ENCODE measurements around the gene CDC42BPB. TPM values are rescaled to one million over a fixed set of nuclear protein-coding genes. Genes with fewer than 3 reads are reported as not detected.

CDC42BPB gene
- polyA plus RNA-seq, 1 of the 3 experiments (the other 2 are of a cell fraction) = 61.6 TPM

- H3K79me2 ChIP-seq (ENCODE audit: insufficient read depth) = no peaks in the 10 kb centered on the region
- no peak overlapping the region for H3K27ac ChIP-seq (ENCODE audit: low read depth in 2 of 2, low read length in 1 of 2)
- H2AFZ ChIP-seq (ENCODE audit: low read depth) = no peak overlapping the region
- 96% methylated on average over 16 of the region's 16 CpGs for WGBS (ENCODE audit: low lambda C conversion rate)
- H3K9me2 ChIP-seq = no peaks in the 10 kb centered on the region
- H3K4me3 ChIP-seq (ENCODE audit: low read depth in 2 of 2, low read length in 1 of 2) = no peak overlapping the region
- H3K36me3 ChIP-seq (replicated peaks in 1 of 2; ENCODE audit: control insufficient read depth in 1 of 2, insufficient read depth in 2 of 2, low read length in 1 of 2) = peaks cover 21 to 83% of the 10 kb centered on the region in 2 experiments
- no peaks in the 10 kb centered on the region for H3K9me3 ChIP-seq
- no peak overlapping the region for H3K4me2 ChIP-seq
- POLR2A ChIA-PET = no interaction called here
- CTCF ChIA-PET = no interaction called here
- no peak overlapping the region for H3K9ac ChIP-seq
- DNase-seq = no peak
- peaks cover 0 to 4% of the 10 kb centered on the region in 2 experiments; a peak in 1 of 4 replicates for H3K4me1 ChIP-seq (ENCODE audit: control insufficient read depth in 1 of 2, insufficient read depth in 2 of 2, low read depth in 1 of 2, low read length in 1 of 2)
- H3F3A ChIP-seq (replicated peaks; ENCODE audit: insufficient read depth) = no peaks in the 10 kb centered on the region
- no peaks in the 10 kb centered on the region for H3K27me3 ChIP-seq (ENCODE audit: insufficient read depth)
- TF ChIP-seq IRF3 (IDR thresholded peaks at IDR 0.05; ENCODE audit: low read depth, low read length) (no peak), CTCF (IDR thresholded peaks at IDR 0.05) (no peak), FOXJ3 (CRISPR knock-in tag; IDR thresholded peaks at IDR 0.05) (no peak), YY1 (IDR thresholded peaks at IDR 0.05; ENCODE audit: low read depth) (no peak), SIN3A (IDR thresholded peaks at IDR 0.05; ENCODE audit: borderline replicate concordance, low read depth, low read length) (no peak), EZH2phosphoT487 (IDR thresholded peaks at IDR 0.05; ENCODE audit: borderline replicate concordance, low read depth) (no peak), USF2 (IDR thresholded peaks at IDR 0.05; ENCODE audit: borderline replicate concordance, low read depth, low read length) (no peak)
- H4K20me1 ChIP-seq (ENCODE audit: insufficient read depth) = no peaks in the 10 kb centered on the region
Measured at GRCh38 chr14:102943454-102943853, 113.9 kb downstream of the CDC42BPB start.

- H3K4me1 ChIP-seq (ENCODE audit: control insufficient read depth in 1 of 2, insufficient read depth in 2 of 2, low read depth in 1 of 2, low read length in 1 of 2) = peaks cover 0 to 4% of the 10 kb centered on the region in 2 experiments; a peak in 1 of 4 replicates
- no peak for DNase-seq
- CTCF ChIA-PET = interaction anchor here (1.1 to 1.3 kb wide), 2 partner anchors 29 to 162 kb away, joined by 3 read pairs; no protein-coding TSS in a partner anchor
- no peak overlapping the region for H3K4me2 ChIP-seq
- H3K9me3 ChIP-seq = no peaks in the 10 kb centered on the region
- H4K20me1 ChIP-seq (ENCODE audit: insufficient read depth) = no peaks in the 10 kb centered on the region
- WGBS (ENCODE audit: low lambda C conversion rate) = 84% methylated on average over 9 of the region's 13 CpGs
- no peak overlapping the region for H3K9ac ChIP-seq
- no peak overlapping the region for H3K27ac ChIP-seq (ENCODE audit: low read depth in 2 of 2, low read length in 1 of 2)
- no peaks in the 10 kb centered on the region for H3F3A ChIP-seq (replicated peaks; ENCODE audit: insufficient read depth)
- H2AFZ ChIP-seq (ENCODE audit: low read depth) = no peak overlapping the region
- TF ChIP-seq MAX (IDR thresholded peaks at IDR 0.05; ENCODE audit: low read depth) (no peak), ZBTB33 (IDR thresholded peaks at IDR 0.05; ENCODE audit: borderline replicate concordance, low read depth) (no peak)
- no peaks in the 10 kb centered on the region for H3K79me2 ChIP-seq (ENCODE audit: insufficient read depth)
- no peaks in the 10 kb centered on the region for H3K9me2 ChIP-seq
- H3K36me3 ChIP-seq (replicated peaks in 1 of 2; ENCODE audit: control insufficient read depth in 1 of 2, insufficient read depth in 2 of 2, low read length in 1 of 2) = peaks cover 19 to 86% of the 10 kb centered on the region in 2 experiments
- no peaks in the 10 kb centered on the region for H3K27me3 ChIP-seq (ENCODE audit: insufficient read depth)
- POLR2A ChIA-PET = no interaction called here
- H3K4me3 ChIP-seq (ENCODE audit: low read depth in 2 of 2, low read length in 1 of 2) = no peak overlapping the region
Measured at GRCh38 chr14:102942069-102942468, 115.3 kb downstream of the CDC42BPB start.
